ENCODE data around the gene TMEM222.

DNA sequence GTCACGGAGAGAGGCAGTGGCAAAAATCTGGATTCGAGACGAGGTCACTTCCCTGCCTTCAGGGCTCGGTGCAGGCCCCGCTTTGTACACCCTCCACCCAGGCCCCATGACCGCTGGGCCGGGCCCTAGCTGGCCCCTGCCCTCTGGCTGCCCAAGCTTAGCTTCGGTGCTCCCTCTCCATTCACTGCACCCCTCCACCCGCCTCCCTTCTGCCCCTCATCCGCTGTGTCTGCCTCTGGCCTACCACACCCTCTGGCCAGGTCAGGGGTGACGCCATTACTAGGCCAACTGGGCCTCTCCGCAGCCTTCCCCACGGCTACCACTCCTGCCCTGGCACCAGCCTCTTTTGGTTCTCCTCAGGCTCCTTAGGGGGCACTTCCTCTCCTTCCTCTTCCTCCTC is 61.7 kb downstream of the TMEM222 start:
- TF ChIP-seq, protein P1, sequence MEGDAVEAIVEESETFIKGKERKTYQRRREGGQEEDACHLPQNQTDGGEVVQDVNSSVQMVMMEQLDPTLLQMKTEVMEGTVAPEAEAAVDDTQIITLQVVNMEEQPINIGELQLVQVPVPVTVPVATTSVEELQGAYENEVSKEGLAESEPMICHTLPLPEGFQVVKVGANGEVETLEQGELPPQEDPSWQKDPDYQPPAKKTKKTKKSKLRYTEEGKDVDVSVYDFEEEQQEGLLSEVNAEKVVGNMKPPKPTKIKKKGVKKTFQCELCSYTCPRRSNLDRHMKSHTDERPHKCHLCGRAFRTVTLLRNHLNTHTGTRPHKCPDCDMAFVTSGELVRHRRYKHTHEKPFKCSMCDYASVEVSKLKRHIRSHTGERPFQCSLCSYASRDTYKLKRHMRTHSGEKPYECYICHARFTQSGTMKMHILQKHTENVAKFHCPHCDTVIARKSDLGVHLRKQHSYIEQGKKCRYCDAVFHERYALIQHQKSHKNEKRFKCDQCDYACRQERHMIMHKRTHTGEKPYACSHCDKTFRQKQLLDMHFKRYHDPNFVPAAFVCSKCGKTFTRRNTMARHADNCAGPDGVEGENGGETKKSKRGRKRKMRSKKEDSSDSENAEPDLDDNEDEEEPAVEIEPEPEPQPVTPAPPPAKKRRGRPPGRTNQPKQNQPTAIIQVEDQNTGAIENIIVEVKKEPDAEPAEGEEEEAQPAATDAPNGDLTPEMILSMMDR (IDR thresholded peaks at IDR 0.05; ENCODE audit: low read length) = no peak
- TF ChIP-seq EZH2 (optimal IDR thresholded peaks at IDR 0.05; ENCODE audit: low read depth, low read length) = no peak

All from MM.1S (cell line).